ENCODE measurements around the gene TP53I13.

GRCh38 chr17:29594519-29595090 is 26.1 kb downstream of the TP53I13 start:
- TF ChIP-seq CTCF (IDR thresholded peaks at IDR 0.05; ENCODE audit: low read depth, low read length) (no peak), EZH2phosphoT487 (IDR thresholded peaks at IDR 0.05; ENCODE audit: low read depth) (no peak)

Data from OCI-LY3 (cell line).